Loucy (cell line): ENCODE measurements around the gene AGBL5.

Experiments
- H2AFZ ChIP-seq: fragments of 200-600 bp; sonication (generic); 2 replicates; pipeline ENCODE4 v1.6.0; 2016; ENCODE audit warnings: antibody characterized with exemption, mild to moderate bottlenecking, low read length, moderate library complexity
- H3F3A ChIP-seq: fragments of 200-600 bp; 2 replicates; pipeline ENCODE4 v1.6.0; 2016; ENCODE audit warnings: antibody characterized with exemption, low read depth, mild to moderate bottlenecking
- H3K27me3 ChIP-seq: fragments of 200-600 bp; sonication (generic); 2 replicates; pipeline ENCODE4 v1.6.1; 2014; ENCODE audit warnings: low read length, mild to moderate bottlenecking; ENCODE audit not compliant: insufficient read depth, poor library complexity, severe bottlenecking
- H3K36me3 ChIP-seq: fragments of 200-600 bp; sonication (generic); 2 replicates; pipeline ENCODE4 v1.6.1; 2016; ENCODE audit warnings: low read length; ENCODE audit not compliant: insufficient read depth
- H3K4me1 ChIP-seq: fragments of 200-600 bp; sonication (generic); 2 replicates; pipeline ENCODE4 v1.5.1; 2014; ENCODE audit warnings: low read length, mild to moderate bottlenecking; ENCODE audit not compliant: insufficient read depth, poor library complexity, severe bottlenecking
- H3K4me2 ChIP-seq: fragments of 200-600 bp; sonication (generic); 2 replicates; pipeline ENCODE4 v1.6.0; 2014; ENCODE audit warnings: antibody characterized with exemption, low read length, low read depth, mild to moderate bottlenecking; ENCODE audit not compliant: poor library complexity, severe bottlenecking
- H3K4me3 ChIP-seq: fragments of 200-600 bp; sonication (generic); 2 replicates; pipeline ENCODE4 v1.5.1; 2014; ENCODE audit warnings: low read length, mild to moderate bottlenecking, mixed read lengths; ENCODE audit not compliant: poor library complexity, severe bottlenecking
- H3K79me2 ChIP-seq: fragments of 200-600 bp; sonication (generic); 2 replicates; pipeline ENCODE4 v1.6.1; 2014; ENCODE audit warnings: low read length; ENCODE audit not compliant: insufficient read depth
- H3K9ac ChIP-seq: fragments of 200-600 bp; sonication (generic); 2 replicates; pipeline ENCODE4 v1.6.0; 2014; ENCODE audit warnings: mild to moderate bottlenecking, low read depth, low read length, moderate library complexity; ENCODE audit not compliant: poor library complexity, severe bottlenecking
- H3K9me2 ChIP-seq: fragments of 200-600 bp; sonication (generic); replicated peaks from 2 replicates; pipeline ENCODE4 v1.6.1; 2016; ENCODE audit warnings: low read depth, low read length, mixed read lengths
- H3K9me3 ChIP-seq: fragments of 200-600 bp; sonication (generic); 2 replicates; pipeline ENCODE4 v1.6.1; 2014; ENCODE audit warnings: mild to moderate bottlenecking, antibody characterized with exemption, low read length, low read depth; ENCODE audit not compliant: insufficient read depth
- H4K20me1 ChIP-seq: fragments of 200-600 bp; sonication (generic); 2 replicates; pipeline ENCODE4 v1.6.0; 2014; ENCODE audit warnings: antibody characterized with exemption, low read length, mild to moderate bottlenecking; ENCODE audit not compliant: insufficient read depth, poor library complexity, severe bottlenecking
- CTCF ChIP-seq: fragments of 200-600 bp; sonication (generic); conservative IDR thresholded peaks from 2 replicates; pipeline ENCODE4 v1.5.1; 2014; ENCODE audit warnings: mild to moderate bottlenecking, antibody characterized with exemption, low read length
- EZH2phosphoT487 ChIP-seq: fragments of 200-600 bp; IDR thresholded peaks from 2 replicates; pipeline ENCODE4 v1.6.1; 2018; ENCODE audit warnings: antibody characterized with exemption, mild to moderate bottlenecking, moderate library complexity, borderline replicate concordance

Gene AGBL5

GRCh38 chr2:27051902-27052645, 606 bp downstream of the AGBL5 start:
- TF ChIP-seq EZH2phosphoT487 (no peak), CTCF (no peak)
- H2AFZ ChIP-seq: peak overlapping the region; percentile 64
- H3K9me3 ChIP-seq: no peaks in the 10 kb centered on the region

GRCh38 chr2:27053321-27053720, 1.9 kb downstream of the AGBL5 start:
- Histone ChIP-seq H4K20me1 (no peaks in the 10 kb centered on the region), H3K9me2 (no peaks in the 10 kb centered on the region), H3K36me3 (peaks cover 35% of the 10 kb centered on the region; the same call in 1 of the 2 replicates), H3K9me3 (no peaks in the 10 kb centered on the region), H3F3A (peaks cover 3% of the 10 kb centered on the region; the same call in 1 of the 2 replicates), H3K9ac (peak overlapping the region; percentile 11), H2AFZ (no peak overlapping the region), H3K4me3 (peak overlapping the region; percentile 94), H3K4me2 (no peak overlapping the region), H3K79me2 (peaks cover 21% of the 10 kb centered on the region), H3K4me1 (peaks cover 25% of the 10 kb centered on the region), H3K27me3 (no peaks in the 10 kb centered on the region)
- TF ChIP-seq EZH2phosphoT487 (no peak), CTCF (no peak)

More at GRCh38 chr2:27051902-27052645, 606 bp downstream of the AGBL5 start:
- Histone ChIP-seq H3K9ac (peak overlapping the region; percentile 88), H3K79me2 (peaks cover 21% of the 10 kb centered on the region), H3K36me3 (peaks cover 30% of the 10 kb centered on the region; the same call in 1 of the 2 replicates), H3K9me2 (no peaks in the 10 kb centered on the region), H3K27me3 (no peaks in the 10 kb centered on the region), H3K4me2 (peak overlapping the region; percentile 91), H3K4me3 (peak overlapping the region; percentile 94), H3K4me1 (peaks cover 25% of the 10 kb centered on the region), H4K20me1 (no peaks in the 10 kb centered on the region), H3F3A (peaks cover 3% of the 10 kb centered on the region; the same call in 1 of the 2 replicates)

- H3K4me3 ChIP-seq: no peak overlapping the region
- no peak overlapping the region for H3K9ac ChIP-seq
- peaks cover 25% of the 10 kb centered on the region for H3K4me1 ChIP-seq
- H3K9me2 ChIP-seq: no peaks in the 10 kb centered on the region
- H3K36me3 ChIP-seq: peaks cover 37% of the 10 kb centered on the region; the same call in 1 of the 2 replicates
- peaks cover 3% of the 10 kb centered on the region; the same call in 1 of the 2 replicates for H3F3A ChIP-seq
- peaks cover 21% of the 10 kb centered on the region for H3K79me2 ChIP-seq
- no peaks in the 10 kb centered on the region for H3K27me3 ChIP-seq
- H2AFZ ChIP-seq: no peak overlapping the region
- no peaks in the 10 kb centered on the region for H4K20me1 ChIP-seq
- no peak overlapping the region for H3K4me2 ChIP-seq
- H3K9me3 ChIP-seq: no peaks in the 10 kb centered on the region
- TF ChIP-seq EZH2phosphoT487 (no peak), CTCF (no peak)
Observed at GRCh38 chr2:27053776-27054175, 2.3 kb downstream of the AGBL5 start.
